ENCODE data around the gene LHFPL2.

Gene LHFPL2

GRCh38 chr5:78503958-78504653, 144.5 kb downstream of the LHFPL2 start:
- CTCF ChIA-PET, result no interaction called here
- TF ChIP-seq CTBP1 (IDR thresholded peaks at IDR 0.05; ENCODE audit: borderline replicate concordance) (no peak), TARDBP (IDR thresholded peaks at IDR 0.05) (no peak), ZNF384 (IDR thresholded peaks at IDR 0.05) (no peak), L3MBTL2 (conservative IDR thresholded peaks at IDR 0.05) (no peak), FOXA1 (IDR thresholded peaks at IDR 0.05) (no peak)
- TF ChIP-seq, protein P1, sequence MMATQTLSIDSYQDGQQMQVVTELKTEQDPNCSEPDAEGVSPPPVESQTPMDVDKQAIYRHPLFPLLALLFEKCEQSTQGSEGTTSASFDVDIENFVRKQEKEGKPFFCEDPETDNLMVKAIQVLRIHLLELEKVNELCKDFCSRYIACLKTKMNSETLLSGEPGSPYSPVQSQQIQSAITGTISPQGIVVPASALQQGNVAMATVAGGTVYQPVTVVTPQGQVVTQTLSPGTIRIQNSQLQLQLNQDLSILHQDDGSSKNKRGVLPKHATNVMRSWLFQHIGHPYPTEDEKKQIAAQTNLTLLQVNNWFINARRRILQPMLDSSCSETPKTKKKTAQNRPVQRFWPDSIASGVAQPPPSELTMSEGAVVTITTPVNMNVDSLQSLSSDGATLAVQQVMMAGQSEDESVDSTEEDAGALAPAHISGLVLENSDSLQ (IDR thresholded peaks at IDR 0.05), result no peak
- POLR2A ChIA-PET, result interaction anchor here (1.1 kb wide), 1 partner anchor 8 kb away, joined by 4 read pairs; no protein-coding TSS in a partner anchor
- no peak for DNase-seq (ENCODE audit: extremely low spot score)

- TF ChIP-seq LEF1 (IDR thresholded peaks at IDR 0.05; ENCODE audit: borderline replicate concordance) (no peak), HDGF (IDR thresholded peaks at IDR 0.05; ENCODE audit: borderline replicate concordance) (no peak), FOXK2 (IDR thresholded peaks at IDR 0.05) (no peak), L3MBTL2 (conservative IDR thresholded peaks at IDR 0.05) (no peak), CTBP1 (IDR thresholded peaks at IDR 0.05; ENCODE audit: borderline replicate concordance) (no peak), SP1 (IDR thresholded peaks at IDR 0.05) (no peak), FOXA1 (IDR thresholded peaks at IDR 0.05) (no peak), ELF4 (IDR thresholded peaks at IDR 0.05) (no peak), SUZ12 (IDR thresholded peaks at IDR 0.05) (no peak), FOXM1 (IDR thresholded peaks at IDR 0.05; ENCODE audit: borderline replicate concordance) (no peak), BHLHE40 (IDR thresholded peaks at IDR 0.05; ENCODE audit: borderline replicate concordance) (no peak), TARDBP (IDR thresholded peaks at IDR 0.05) (no peak), ARNT (IDR thresholded peaks at IDR 0.05) (no peak), ZNF384 (IDR thresholded peaks at IDR 0.05) (no peak), NFRKB (IDR thresholded peaks at IDR 0.05) (no peak)
- TF ChIP-seq, protein P1 (IDR thresholded peaks at IDR 0.05), result no peak
- no peak for DNase-seq (ENCODE audit: extremely low spot score)
- ChIA-PET CTCF (interaction anchor here (0.6 to 1.8 kb wide), 2 partner anchors 32 to 1291 kb away, joined by 3 to 6 read pairs; partner anchors contain the start of gene PDE8B), POLR2A (no interaction called here)
Observed at GRCh38 chr5:78501411-78502352, 146.9 kb downstream of the LHFPL2 start.

- POLR2A ChIA-PET, result no interaction called here
- CTCF ChIA-PET, result no interaction called here
- no peak for DNase-seq (ENCODE audit: extremely low spot score)
- TF ChIP-seq ELF4 (IDR thresholded peaks at IDR 0.05), result no peak
- TF ChIP-seq L3MBTL2 (conservative IDR thresholded peaks at IDR 0.05), result no peak
- no peak for TF ChIP-seq FOXM1 (IDR thresholded peaks at IDR 0.05; ENCODE audit: borderline replicate concordance)
- TF ChIP-seq HDGF (IDR thresholded peaks at IDR 0.05; ENCODE audit: borderline replicate concordance), result no peak
- TF ChIP-seq NFRKB (IDR thresholded peaks at IDR 0.05), result no peak
- TF ChIP-seq FOXK2 (IDR thresholded peaks at IDR 0.05), result no peak
- TF ChIP-seq SUZ12 (IDR thresholded peaks at IDR 0.05), result no peak
- no peak for TF ChIP-seq CTBP1 (IDR thresholded peaks at IDR 0.05; ENCODE audit: borderline replicate concordance)
- no peak for TF ChIP-seq TARDBP (IDR thresholded peaks at IDR 0.05)
- no peak for TF ChIP-seq ZNF384 (IDR thresholded peaks at IDR 0.05)
- TF ChIP-seq ARNT (IDR thresholded peaks at IDR 0.05), result no peak
- no peak for TF ChIP-seq BHLHE40 (IDR thresholded peaks at IDR 0.05; ENCODE audit: borderline replicate concordance)
- TF ChIP-seq LEF1 (IDR thresholded peaks at IDR 0.05; ENCODE audit: borderline replicate concordance), result no peak
- TF ChIP-seq, protein P1 (IDR thresholded peaks at IDR 0.05), result no peak
Observed at GRCh38 chr5:78500871-78501270, 147.7 kb downstream of the LHFPL2 start.

DNA sequence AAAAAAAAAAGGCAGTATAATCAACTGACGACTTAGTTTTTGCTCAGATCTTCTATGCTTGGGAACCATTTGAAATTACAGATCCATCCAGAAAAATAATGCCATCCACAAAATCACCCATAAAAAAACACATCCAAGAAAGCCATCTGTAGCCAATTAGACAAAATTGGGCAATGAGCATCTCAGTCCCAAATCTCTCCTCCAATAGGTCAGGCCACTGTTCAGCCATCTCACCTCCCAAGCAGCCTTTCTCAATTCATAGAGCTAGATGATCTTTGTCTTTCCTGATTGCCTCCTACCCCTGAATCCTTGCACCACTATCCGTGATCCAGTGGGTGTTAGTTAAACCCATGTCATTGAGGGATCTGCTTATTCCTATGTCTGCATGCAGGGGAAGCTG, 148.5 kb downstream of the LHFPL2 start:
- DNase-seq (ENCODE audit: extremely low spot score), result no peak
- CTCF ChIA-PET, result no interaction called here
- POLR2A ChIA-PET, result no interaction called here
- TF ChIP-seq FOXA1 (IDR thresholded peaks at IDR 0.05) (no peak), ELF4 (IDR thresholded peaks at IDR 0.05) (no peak), L3MBTL2 (conservative IDR thresholded peaks at IDR 0.05) (no peak), CTBP1 (IDR thresholded peaks at IDR 0.05; ENCODE audit: borderline replicate concordance) (no peak), ZNF384 (IDR thresholded peaks at IDR 0.05) (no peak), BHLHE40 (IDR thresholded peaks at IDR 0.05; ENCODE audit: borderline replicate concordance) (no peak), ARNT (IDR thresholded peaks at IDR 0.05) (no peak), TARDBP (IDR thresholded peaks at IDR 0.05) (no peak), NFRKB (IDR thresholded peaks at IDR 0.05) (no peak), FOXM1 (IDR thresholded peaks at IDR 0.05; ENCODE audit: borderline replicate concordance) (no peak), SUZ12 (IDR thresholded peaks at IDR 0.05) (no peak), SP1 (IDR thresholded peaks at IDR 0.05) (no peak), HDGF (IDR thresholded peaks at IDR 0.05; ENCODE audit: borderline replicate concordance) (no peak), FOXK2 (IDR thresholded peaks at IDR 0.05) (no peak), LEF1 (IDR thresholded peaks at IDR 0.05; ENCODE audit: borderline replicate concordance) (no peak)
- TF ChIP-seq, protein P1 (IDR thresholded peaks at IDR 0.05), result no peak

GRCh38 chr5:78499485-78499884, 149.1 kb downstream of the LHFPL2 start:
- POLR2A ChIA-PET, result no interaction called here
- TF ChIP-seq, protein P1 (IDR thresholded peaks at IDR 0.05), result no peak
- TF ChIP-seq FOXM1 (IDR thresholded peaks at IDR 0.05; ENCODE audit: borderline replicate concordance) (no peak), TARDBP (IDR thresholded peaks at IDR 0.05) (no peak), SP1 (IDR thresholded peaks at IDR 0.05) (no peak), NFRKB (IDR thresholded peaks at IDR 0.05) (no peak)
- no peak for DNase-seq (ENCODE audit: extremely low spot score)
- CTCF ChIA-PET, result no interaction called here
